AG09319 (cell line): ENCODE data around the gene FBRSL1.

Experiments used
- DNase-seq: peaks from one replicate; pipeline ENCODE4 v3.0.0-alpha.2; 2010; ENCODE audit warnings: low read depth; ENCODE audit errors: extremely low read depth
- TF ChIP-seq, protein P1 (sequence below): IDR thresholded peaks from 2 replicates; pipeline ENCODE4 v1.5.1; 2011; ENCODE audit warnings: low read depth, mild to moderate bottlenecking, inconsistent platforms, low read length, moderate library complexity

FBRSL1 gene

DNA sequence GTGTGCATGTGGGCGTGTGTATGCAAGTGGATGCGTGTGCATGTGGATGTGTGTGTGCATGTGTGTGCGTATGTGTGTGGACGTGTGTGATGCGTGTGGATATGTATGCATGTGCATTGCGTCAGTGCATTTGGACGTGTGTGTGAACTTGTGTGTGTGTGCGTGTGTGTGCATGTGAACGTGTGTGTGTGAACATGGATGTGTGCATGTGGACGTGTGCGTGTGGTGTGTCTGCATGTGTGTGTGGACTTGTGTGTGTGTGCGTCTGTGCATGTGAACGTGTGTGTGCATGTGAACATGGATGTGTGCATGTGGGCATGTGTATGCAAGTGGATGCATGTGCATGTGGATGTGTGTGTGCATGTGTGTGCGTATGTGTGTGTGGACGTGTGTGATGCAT, 34.4 kb upstream of the FBRSL1 start:
- TF ChIP-seq, protein P1, sequence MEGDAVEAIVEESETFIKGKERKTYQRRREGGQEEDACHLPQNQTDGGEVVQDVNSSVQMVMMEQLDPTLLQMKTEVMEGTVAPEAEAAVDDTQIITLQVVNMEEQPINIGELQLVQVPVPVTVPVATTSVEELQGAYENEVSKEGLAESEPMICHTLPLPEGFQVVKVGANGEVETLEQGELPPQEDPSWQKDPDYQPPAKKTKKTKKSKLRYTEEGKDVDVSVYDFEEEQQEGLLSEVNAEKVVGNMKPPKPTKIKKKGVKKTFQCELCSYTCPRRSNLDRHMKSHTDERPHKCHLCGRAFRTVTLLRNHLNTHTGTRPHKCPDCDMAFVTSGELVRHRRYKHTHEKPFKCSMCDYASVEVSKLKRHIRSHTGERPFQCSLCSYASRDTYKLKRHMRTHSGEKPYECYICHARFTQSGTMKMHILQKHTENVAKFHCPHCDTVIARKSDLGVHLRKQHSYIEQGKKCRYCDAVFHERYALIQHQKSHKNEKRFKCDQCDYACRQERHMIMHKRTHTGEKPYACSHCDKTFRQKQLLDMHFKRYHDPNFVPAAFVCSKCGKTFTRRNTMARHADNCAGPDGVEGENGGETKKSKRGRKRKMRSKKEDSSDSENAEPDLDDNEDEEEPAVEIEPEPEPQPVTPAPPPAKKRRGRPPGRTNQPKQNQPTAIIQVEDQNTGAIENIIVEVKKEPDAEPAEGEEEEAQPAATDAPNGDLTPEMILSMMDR = no peak
- DNase-seq = no peak

DNA sequence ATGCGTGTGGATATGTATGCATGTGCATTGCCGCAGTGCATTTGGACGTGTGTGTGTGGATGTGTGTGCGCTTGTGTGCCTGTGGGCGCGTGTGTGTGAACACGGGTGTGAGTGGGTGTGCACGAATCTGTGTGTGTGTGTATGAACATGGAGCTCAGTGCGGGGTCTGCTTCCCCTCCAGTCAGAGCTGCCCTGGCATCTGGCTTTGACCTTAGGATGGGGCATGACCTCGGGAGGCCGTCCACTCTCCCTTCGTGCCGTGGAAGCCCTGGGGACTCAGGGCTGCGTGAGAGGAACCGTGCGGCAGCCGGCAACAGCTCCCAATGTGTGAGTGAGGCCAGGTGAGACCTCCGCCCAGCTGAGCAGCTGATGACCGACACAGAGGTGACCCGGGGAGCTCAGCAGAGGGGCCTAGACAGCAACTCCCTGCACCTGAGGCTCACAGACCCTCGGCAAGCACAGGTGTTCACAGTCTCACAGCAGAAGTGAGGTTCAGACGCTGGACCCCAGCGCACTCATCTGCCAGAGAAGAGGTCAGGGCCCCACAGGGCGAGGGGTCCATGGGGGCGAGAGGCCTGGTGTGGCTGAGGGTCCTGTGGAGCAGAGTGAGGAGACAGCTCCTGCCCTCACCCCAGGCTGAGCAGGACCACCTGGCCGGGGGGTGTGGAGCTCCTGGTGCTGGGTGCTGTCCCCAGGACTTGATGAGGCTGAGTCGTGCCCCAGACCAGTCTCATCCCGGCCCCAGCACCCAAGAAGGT, 33.6 kb upstream of the FBRSL1 start:
- TF ChIP-seq, protein P1 = no peak
- DNase-seq = no peak

DNA sequence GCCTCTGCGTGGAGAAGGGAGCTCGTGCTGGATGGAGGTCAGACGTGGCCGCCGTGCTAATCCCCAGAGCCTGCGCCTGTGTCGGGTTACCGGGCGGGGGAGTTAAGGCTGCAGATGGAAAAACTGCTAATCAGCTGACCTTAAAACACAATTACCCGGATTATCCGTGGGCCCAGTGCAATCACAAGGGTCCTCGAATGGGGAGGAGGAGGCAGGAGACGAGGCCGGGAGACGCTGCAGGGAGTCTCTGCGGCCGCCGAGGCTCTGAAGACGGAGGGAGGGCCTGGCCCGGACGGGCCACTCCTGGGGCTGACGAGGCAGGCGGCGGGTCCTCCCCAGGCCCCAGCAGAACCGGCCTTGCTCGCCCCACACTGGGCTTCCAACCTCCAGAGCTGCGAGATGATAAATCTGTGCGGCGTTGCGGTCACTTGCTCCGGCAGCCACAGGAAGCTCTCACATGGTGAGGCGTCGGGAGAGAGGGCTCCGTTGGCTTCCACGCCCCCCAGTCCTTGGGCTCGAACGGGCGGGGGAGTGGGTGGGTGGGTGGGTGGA, 32.9 kb upstream of the FBRSL1 start:
- TF ChIP-seq, protein P1 = no peak
- DNase-seq = no peak

DNA sequence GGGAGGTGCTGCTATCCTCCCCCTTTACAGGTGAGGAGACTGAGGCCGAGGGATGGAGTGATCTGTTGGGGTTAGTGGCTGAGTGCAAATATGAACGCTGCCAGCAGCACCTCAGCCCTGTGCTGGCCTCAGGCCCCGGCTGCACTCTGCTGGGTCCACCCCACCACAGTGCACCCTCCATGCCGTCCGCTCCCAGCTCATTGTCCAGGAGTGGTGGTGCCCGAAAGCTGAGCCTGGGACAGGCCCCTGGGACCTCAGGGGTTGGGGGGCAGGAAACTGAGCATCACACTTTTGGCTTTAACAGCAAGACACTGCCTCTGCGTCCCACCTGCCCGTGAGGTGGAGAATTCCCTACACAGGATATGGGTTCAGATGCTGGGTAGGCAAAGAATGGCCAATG, 31.5 kb upstream of the FBRSL1 start:
- TF ChIP-seq, protein P1 = no peak
- DNase-seq = no peak

DNA sequence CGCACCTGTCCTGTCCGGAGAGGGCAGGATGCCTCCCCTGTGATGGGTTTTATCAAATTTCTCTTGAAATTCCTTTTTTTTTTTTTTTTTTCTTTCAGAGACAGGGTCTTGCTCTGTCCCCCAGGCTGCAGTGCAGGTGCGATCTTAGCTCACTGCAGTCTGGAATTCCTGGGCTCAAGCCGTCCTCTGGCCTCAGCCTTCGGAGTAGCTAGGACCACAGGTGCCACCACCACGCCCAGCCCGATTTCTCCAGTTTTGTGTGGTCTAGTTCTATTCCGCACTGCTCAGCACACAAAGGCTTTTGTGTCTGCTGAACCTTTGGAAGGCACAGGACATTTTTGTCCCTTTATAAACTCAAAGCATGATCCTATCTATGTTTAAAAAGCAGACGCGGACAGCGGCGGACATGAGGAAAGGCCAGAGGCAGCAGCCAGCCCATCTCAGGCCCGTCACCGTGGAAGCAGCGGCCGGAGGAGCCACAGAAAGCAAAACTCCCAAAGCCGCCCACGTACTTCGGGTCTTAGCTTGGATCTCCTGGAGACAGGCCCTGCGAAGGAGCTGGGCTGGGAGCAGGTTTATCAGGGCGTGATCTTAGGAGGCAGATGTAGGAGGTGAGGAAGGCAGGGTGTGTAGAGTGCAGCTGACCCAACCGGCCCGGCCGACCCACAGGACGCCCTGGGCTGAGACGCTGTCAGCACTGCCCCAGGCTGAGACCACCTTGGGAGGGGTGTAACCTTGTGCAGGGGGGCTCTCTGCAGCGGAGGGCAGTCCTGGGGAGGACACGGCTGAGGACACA, 30.9 kb upstream of the FBRSL1 start:
- TF ChIP-seq, protein P1 = no peak
- no peak for DNase-seq

DNA sequence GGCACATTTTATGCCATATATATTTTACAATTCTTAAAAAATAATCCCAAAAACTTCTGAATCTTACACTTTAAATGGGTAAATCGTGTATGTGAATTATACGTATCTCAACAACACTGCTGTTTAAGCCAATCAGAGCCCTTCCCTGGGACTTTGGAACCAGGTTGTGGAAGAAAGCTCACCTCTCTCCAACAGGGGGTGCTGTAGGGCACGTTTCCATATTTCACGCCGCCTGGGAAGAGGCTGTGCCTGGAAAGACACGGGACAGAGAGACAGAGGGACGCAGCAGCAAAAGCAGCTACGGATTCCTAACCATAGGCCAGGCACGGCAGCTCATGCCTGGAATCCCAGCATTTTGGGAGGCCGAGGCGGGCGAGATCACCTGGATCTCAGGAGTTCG, 29.4 kb upstream of the FBRSL1 start:
- TF ChIP-seq, protein P1 = no peak
- no peak for DNase-seq

DNA sequence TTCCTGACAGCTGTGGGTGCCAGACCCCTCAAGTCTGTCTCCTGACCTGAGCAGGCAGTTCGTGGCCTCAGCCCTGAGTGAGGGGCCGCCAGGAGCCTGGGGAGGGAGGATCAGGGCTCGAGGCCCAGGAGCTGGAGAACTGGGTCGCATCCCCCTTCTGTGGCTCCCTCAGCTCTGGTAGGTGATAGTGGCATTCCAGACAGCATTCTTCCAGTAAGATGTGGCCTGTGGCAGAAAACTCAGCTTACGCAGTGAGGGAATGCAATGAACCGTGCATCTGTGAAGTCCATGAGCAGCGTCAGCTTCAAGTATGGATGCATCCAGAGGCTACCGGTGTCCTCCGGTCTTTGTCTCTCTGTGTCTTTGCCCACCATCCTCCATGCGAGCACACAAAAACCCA, 28.4 kb upstream of the FBRSL1 start:
- TF ChIP-seq, protein P1 = no peak
- DNase-seq = no peak
